Occipital lobe (tissue), 2 donors: Measurements from ENCODE around the gene ZNF503. TPM values are rescaled to one million over a fixed set of nuclear protein-coding genes. Genes with fewer than 3 reads are reported as not detected.

Source experiments
- DNase-seq: peaks from one replicate; lab custom pipeline; 2025; lab: John Stamatoyannopoulos, UW
- total RNA-seq: library from RNA; depleted of rRNA; stranded (reverse); fragments of >200 nt; gene quantifications from one replicate; pipeline ENCODE4 v1.2.3, GENCODE V29; 2014

ZNF503 gene
- total RNA-seq, 1 donor from 2014 or later = 1.1 TPM

DNA sequence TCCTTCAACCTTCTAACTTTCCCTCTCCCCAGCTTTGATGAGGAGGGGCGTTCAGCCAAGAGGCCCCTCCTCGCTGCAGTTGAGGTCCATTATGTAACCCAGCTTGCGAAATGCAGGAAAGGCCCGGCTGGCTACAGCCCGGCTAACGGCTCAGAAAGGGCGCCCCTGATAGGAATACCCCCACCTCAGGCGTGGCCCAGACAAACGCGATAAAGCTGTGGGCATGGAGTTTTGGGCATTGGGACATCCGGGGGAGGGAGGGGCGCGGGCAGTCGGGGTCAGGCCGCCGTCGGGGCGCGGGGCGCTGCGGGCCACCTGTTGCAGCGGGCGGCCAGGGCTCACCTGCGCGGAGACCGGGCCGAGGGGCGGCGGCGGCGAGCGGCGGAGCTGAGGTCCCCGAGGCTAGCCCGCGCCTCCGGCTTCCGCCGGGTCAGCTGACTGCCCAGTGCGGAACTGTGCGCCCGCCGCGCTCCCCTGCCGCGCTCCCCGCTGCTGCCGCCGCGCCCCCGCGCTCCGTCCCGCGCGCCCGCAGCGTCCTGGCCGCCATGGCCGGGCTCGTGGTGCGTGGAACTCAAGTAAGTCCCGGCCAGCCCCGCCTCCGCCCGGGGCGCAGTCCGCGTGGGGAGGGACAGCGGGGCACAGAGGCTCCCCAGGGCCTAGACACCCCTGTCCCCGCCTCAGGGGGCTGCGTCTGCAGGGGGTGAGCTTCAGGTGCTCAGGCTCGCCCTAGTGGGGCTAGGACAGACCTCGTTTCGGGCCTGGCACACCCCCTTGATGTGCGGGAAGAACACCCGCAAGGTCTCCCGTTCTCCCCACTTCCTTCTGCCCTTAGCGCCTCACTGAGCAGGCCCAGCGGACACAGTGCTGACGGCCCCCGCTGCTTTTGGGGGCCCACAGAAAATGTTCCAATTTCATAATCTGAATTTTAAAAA is 29.9 kb upstream of the ZNF503 start, which contains the start of gene LRMDA:
Gene LRMDA, plus strand, starts transcription at position 445 of the 932 bp plus-strand sequence.
- DNase-seq = no peak

DNA sequence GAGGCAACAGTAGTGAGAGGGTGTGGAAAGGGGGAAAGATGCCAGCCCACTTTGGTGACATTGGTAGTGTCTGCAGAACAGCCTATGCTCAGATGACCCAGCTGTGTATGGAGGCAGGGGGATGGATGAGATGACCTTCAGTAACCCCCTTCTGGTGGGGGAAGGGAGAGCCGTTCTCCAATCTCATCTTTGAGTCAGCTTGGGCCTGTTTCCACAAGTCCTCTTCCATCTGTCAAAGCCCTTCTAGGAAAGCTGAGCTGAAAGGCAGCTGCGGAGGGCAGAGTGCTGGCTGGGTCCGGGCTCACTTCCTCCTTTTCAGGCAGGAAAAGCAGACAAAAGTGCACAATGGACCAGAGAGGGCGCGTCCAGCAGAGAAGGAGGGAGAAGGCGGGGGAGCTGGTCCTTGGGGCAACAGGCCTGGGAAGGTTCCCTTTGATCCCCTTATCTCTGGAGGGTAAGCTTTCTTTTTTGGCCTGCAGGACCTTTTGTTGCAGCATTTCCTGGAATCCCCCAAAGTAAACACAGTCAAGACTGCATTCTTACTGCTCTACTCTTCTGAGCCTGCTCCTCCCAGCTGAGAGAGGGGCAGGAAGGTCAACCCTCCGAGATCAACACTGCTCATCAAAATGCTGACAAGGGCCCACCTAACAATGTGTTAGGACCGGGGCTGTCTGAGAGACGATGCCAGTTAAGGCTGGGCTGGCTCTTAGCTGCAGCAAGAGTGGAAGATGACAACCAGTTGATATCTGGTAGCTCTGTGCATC is 28.6 kb upstream of the ZNF503 start:
- DNase-seq = no peak

DNA sequence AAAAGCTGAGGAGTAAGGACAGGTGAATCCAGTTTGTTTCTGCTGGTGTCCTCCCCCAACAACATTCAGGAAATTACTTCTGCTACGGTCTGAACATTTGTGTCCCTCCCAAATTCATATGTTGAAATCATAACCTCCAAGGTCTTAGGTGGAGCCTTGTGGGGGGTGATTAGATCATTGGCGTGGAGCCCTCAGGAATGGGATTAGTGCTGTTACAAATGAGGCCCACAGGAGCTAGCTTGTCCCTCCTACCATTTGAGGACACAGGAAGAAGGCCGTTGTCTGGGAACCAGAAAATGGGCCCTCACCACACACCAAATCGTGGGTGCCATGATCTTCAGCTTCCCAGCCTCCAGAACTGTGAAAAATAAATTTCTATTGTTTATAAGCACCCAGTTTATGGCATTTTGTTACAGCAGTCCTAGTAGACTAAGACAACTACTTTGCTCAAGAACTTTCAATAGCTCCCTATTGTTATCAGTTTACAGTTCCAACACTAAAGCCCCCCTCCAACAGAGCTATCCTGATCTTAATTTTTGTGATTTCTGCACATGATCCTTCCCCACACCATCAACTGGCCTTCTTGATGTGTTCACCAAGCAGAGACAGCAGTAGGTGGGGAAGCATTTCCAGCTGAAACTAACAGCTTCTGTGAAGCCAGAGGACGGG is 27.7 kb upstream of the ZNF503 start:
- DNase-seq = no peak

DNA sequence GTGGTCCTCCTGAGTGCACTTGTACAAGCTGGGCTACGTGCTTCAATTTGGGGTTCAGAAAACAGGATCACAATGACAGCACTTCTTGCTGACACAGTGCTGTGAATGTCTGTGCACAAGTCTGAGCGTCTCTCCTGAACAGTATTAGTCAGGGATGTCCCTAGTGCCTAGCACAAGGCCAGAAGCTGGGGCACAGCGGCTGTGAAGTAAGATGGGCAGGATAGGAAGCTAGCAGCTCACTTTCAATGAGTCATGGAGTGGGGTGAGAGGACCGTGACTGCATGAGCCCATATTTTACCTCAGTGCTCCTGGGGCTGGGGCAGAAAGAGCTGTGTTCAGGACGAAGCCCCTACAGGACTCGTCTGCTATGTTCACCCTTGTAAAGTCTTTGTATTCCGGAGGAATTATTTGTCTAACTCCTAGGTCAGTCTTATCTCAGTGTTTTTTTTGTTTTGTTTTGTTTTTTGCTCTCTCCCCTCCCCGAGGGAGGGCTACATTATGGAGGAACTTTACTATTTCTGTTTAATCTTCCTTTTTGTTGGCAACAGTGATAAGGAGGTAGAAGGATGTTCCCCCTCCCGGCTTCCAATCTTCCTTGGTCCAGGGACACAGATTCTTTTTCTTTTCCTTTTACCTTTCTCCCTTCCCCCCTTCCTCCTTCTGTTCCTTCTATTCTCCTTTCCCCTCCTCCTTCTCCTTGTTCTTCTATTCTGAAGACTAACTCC is 27.0 kb upstream of the ZNF503 start:
- no peak for DNase-seq

DNA sequence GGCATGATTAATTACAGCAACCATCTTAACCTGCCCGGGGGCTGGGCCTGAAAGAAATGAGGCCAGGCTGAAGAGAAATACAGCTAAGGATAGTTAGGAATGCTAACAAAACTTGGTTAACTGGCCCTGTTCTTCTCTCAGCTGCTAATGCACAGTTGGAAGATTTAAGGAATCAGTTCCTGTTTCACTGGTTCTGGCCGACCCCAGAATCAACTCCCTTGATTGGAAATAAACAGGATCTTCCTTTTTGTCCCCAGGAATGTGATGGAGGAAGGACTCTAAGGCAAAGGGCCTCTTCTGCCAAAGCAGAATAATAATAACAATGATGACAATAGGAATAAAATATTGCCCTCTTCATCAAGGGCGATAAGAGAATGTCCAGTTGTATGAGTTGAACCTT is 26.4 kb upstream of the ZNF503 start:
- DNase-seq = no peak

DNA sequence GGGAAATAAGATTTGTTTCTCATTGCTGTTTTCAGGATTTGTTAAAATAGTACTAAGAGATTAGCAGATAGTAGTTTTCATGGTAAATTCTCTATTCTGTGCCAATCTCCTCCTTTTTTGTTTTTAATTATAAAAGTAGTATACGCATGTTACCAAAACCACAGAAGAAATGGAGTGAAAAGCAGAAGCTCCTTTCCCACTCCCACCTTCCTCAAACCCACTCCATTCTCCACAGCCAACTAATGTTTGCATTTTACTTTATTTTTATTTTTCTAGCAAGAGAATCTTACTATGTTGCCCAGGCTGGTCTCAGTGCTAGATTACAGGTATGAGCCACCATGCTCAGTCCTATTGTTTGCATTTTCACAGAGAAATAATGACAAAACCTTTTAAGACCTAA is 25.3 kb upstream of the ZNF503 start:
- DNase-seq = no peak

DNA sequence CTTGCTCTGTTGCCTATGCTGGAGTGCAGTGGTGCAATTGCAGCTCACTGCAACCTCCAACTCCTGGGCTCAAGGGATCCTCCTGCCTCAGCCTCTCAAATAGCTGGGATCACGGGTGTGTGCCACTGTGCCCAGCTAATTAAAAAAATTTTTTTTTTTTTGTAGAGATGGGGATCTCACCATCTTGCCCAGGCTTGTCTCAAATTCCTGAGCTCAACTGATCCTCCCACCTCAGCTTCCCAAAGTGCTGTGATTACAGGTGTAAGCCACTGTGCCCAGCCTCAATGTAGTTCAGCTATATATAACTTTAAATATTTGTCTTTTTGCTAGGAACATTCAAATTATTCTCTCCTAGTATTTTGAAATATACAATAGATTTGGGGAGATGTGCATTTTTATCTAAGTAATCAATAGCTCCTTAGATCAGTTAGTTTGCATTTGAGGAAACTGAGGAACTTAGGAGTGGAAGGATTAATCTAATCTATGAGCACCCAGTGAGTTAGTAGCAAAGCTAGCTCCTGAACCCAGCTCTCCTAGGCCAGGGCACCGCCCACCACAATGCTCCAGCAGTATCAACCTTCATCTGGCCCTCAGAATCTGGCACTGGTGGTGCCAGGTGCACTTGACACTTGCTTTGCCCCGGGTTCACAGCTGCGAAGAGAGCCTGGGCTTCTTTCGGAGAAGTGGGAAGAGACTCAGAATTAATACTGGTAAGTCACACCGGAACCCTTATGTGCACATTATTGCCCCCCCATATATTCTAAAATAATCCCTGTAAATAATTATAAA is 23.9 kb upstream of the ZNF503 start:
- no peak for DNase-seq

DNA sequence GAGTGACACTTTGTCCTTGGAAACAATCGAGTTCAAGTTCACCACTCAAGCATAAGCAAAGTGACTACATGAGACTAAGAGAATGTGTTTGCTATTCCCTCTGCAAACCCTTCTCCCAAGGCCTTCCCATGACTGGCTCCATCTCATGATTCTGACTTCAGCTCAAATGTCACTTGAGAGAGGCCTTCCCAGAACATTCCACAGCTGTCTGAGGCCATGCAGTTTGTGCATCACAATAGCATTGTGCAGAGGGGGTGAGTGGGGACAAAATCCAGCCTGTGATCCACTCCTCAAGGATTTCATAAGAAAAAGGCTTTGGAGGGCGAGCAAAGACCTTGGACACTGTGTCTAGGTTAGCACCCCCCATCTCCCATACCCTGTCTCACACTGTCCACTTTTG is 23.0 kb upstream of the ZNF503 start:
- DNase-seq = no peak

DNA sequence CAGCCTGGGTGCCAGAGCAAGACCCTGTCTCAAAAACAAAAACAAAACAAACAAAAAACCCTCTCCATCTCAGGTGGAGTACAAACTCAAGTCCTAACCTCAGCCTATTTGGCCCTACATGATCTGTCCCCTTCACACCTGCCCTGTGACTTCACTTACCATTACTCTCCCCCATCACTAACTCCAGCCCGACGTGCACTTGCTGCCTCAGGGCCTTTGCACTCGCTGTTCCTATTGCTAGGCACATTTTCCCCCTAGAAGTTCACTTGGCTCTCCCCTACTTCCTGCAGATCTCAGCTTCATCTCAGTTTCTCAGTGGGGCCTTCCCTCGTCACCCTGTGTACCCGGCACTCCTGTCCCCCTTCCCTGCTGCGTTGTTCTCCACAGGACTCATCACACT is 21.3 kb upstream of the ZNF503 start:
- no peak for DNase-seq

DNA sequence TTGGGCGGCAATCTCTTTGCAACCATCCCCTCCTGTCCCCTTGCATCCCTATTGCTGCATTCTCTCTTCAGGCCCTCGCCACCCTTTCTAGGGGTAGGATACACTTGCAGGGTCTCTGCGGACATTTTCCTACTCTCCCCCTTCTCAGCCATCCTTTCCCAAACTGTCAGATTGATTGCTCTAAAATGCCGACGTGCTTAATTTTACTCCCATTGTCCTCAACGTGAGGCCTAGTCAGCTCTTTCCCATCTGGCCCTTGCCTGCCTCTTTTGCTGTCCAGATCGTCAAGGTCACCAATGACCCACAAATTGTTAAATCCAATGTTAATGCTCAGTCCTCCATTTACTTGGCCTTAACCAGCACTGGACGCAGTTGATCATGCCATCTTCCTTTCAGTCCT is 17.1 kb upstream of the ZNF503 start:
- DNase-seq = no peak

DNA sequence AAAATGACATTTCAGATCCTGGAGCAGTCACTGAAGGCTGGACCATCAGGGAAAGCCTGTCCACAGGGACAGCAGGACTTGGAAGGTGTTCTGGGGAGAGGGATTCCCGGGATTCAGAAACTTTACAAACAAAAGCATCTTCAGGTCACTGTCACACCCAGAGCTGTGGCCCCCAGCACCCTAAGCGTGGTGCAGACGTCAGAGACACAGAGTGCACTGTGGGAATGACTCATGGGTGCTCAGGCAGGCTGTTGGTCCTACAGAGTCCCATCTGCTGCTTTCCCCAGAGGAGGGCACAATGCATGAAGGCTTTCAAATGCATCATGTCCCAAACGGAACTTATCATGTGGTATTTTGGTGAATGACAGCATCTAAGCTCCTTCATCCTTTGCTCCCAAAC is 16.7 kb upstream of the ZNF503 start:
- DNase-seq = no peak

DNA sequence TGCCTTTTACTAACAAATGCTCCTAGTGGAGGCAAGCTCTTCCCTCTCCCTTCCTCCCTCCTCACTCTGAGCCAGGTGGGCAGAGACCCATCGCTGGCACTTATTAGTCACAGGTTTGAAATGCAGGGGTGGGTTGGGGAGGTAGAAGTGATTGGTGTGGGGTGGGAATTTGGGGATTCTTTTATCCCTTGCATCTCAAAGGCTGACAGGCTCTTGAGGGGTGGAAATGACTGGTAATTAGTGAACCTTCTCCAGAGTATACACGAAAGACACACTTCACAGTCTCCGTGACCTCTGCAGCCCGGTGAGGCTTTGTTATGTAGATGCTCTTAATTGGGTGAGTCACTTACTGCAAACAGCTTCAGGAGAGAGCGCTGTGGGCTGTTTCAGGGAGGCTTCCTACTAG is 16.0 kb upstream of the ZNF503 start:
- DNase-seq = no peak

DNA sequence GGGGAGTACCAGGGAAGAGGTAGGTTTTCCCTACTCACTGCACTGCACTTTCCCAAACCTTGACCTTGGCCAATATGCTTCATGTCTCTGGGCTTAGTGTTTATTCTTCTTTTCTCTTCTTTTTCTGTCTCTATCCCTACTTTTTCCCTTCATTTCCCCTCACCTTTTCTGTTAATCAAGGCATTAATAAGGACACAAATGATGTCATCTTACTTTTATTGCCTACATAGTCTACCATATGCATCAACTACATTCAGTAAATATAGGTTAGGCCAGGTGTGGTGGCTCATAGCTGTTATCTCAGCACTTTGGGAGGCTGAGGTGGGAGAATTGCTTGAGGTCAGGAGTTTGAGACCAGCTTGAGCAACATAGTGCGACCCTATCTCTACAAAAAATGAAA is 13.0 kb upstream of the ZNF503 start:
- DNase-seq = no peak

DNA sequence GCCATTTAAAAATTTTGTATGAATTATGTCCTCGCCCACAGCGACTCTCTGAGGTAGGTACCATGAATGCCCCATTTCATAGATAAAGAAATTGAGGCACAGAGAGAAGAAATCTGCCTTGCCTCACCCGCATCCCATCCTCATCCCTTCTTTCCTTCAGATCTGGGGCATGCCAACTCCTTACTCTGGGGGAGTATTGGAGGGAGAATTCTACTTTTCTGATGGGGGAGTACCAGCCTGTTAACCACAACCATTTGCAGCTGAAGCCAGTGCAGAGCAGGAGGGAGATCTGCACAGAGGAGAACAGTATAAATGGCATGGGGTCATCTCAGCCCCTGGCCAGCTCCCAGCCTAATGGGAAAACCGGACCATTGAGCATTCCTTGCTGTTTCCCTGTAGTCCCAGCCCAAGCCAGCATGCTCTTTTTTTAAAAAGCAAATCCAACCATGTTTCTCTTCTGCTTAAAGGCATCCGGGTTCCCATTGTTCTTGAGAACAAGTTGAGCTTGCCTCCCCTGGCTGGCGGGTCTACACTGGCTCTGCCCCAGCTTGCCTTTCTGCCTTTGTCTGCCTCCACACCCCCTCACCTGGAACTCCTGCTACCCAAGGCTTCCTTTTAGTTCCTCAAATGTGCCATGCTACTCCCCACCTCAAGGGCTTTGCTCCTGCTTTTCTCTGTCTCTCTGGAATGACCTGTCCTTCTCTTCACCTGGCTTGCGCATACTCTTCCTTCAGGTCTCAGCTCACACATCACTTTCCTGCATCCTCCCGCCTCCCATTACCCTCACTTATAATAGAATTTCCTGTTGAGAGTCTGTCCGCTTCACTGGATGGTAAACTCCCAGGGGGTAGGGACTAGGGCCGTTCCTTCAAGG is 8.8 kb upstream of the ZNF503 start:
- no peak for DNase-seq

DNA sequence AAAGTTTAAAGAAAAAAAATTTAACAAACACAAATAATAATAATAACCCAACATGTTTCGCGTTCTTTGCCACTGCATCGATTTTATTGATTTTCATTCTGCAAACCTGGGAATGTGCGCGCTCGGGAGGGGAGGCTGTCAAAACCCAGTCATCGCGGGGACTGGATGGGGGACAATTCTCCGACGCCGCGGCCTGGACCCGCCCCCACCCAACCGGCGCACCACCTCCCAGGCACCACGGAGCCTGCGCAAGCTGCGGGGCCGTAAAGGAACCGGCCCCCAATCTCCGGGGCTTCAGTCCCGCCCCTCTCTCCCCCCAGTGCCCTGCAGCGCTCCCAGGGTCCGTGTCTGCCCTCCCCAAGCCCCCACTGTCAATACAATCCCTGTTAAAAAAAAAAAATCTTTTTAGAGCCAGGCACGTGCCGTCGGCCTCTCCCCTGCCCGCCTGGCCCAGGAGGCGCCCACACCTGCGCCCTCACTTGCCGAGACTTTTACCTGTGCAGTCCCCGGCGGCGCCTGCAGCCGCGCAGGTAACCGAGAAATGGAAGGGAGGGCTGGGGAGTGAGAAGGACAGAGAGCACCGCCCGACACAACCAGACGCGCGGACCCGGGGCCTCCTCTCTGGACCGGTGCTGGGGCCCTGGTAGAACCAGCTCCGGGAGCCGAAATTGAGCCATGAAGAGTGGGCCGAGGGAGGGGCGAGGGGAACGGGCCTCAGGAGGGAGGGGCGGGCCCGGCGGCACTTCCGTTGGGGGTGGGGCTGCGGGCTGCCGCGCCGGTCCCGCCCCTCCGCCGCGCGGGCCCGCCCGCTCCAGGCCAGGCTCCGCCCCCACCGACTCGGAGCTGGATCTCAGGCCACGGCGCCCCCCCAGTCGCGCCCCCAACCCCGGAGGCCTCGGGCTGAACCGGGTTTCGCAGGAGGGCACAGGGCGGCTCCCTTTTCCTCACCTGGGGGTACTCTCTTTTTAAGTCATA is 7.6 kb upstream of the ZNF503 start:
- no peak for DNase-seq

DNA sequence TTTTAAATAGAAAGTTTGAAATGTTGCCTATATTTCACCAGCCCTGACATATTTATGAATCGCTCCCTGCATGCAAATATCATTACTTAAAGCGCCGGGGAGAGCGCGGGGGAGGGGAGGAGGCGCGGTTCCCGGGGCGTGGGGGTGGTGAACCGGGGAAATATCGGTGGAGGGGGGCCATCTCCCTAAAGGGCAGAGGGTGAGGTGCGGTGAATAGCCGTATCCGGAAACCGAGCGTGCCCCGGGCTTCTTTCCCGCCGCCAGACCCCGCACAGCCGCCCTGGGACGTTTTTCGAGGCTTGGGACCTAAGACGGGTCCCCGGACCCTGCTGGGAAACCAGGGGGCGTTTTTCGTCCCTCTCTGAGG is 6.9 kb upstream of the ZNF503 start:
- DNase-seq = no peak

DNA sequence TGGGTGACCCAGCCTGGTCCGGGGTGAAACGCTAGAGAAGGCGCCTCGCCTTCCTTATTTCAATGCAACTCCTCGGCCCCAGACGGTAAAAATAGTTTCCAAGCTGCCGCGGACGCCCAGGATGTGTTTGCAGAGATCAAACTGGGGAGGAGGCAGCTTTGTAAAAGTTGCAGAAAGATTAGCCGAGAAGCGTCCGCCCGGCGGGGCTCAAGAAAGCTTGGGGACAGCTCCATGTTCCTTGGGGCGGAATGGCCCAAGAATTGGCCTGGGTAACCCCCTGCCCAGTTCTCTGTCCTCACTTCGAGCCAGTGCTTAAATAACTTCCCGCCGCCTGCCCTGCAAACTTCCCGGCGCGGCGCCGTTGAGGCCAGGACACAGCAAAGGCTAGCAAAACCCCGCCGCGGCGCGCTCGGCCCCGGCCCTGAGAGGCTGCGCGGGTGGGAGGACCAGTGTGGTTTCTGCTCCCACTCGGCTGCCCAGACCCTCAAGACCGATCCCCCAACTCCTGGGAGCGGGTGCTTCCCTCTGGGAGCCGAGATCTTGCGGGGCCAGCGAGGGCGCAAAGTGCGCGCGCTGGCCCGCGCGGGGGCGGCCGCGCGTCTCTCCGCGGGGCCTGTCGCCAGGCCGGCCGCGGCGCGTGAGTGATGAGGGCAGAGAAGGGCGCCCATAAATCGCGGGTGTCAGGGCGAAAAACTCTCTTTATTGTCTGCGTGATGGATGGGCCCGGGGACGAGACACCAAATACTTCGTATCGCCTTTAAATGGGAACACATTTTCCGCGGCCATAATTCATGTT is 6.3 kb upstream of the ZNF503 start:
- DNase-seq = no peak
